AG20443 (cell line): ENCODE measurements around the gene ZMAT3.
"Not testable (repeated sequence)": the region's sequence is repeated elsewhere in the genome, so short reads cannot be mapped to it uniquely, and the experiment has no call there.

ENCODE experiments used
- DNase-seq: peaks from one replicate; pipeline ENCODE4 v3.0.0; 2012; ENCODE audit warnings: low spot score, mixed read lengths

ZMAT3 gene

DNA sequence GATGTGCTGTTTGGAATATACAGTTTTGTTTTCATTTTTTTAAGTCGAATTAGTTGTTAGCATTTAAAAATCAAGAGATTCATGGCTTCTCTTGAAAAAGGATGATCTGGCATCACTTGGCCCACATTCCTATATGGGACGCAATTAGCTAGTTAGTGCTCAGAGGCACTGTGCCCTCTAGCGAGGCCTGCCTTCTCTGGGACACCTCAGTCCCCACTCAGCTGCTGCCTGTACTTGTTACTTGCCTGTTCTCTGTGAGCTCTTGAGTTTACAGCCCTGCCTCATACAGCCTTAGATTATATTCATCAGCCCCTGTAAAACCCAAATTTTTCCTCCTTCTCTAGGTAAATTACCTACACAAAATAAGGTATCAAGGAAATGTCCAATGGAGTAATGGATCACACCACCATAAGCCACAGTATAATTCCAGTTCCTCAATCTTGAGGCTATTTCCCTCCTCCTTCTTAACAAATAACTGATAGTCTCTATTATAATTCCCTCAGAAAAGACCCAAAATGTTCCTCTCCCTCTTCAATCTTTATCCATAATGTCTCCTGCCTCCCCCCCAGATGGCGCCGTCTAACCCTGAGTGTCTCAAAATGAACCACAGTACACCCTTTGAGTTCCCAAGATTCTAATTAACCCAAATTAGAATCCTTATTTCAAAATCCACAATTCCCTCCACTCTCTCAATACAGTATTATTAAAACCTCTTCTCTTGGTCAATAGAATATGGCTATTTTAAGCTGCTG lies 2.7 kb downstream of the ZMAT3 start:
- peak; percentile 43 for DNase-seq

DNA sequence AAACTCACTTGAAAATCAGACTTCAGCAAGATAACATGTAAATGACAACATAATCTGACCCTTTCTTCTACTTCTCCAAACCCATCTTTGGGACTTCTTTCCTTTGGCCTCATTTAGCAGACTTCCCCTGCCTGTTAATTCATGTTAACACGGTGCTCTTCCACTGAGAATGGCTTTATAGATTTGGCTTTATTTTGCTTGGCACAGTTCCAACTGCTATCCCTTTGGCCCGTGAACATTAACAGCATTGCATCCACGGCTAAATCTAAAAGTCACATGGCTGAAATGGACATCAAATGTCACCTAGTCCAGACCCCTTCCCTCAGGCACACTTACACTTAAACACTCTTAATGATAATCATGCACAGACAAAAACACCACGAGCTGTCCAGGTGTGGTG lies 3.8 kb downstream of the ZMAT3 start:
- no peak for DNase-seq

DNA sequence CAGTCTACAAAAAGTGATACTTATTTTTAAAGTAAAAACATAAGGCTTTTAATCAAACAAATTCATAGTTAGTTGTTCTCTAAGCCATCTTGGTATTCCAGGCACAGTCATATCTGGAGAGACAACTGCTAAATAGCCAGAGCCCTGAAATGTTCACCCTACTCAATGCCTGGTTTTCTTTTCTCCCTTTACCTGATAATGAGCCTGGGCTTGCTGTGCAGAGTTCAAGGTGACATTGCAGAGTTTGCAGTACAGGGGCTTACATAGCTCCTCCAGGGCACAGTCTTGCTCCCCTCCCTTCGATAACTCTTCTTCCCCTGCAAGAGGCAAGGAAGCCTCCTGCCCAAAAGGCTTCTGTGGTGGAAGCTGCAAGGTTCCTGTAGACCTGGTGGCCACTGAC lies 4.3 kb downstream of the ZMAT3 start:
- DNase-seq: no peak

DNA sequence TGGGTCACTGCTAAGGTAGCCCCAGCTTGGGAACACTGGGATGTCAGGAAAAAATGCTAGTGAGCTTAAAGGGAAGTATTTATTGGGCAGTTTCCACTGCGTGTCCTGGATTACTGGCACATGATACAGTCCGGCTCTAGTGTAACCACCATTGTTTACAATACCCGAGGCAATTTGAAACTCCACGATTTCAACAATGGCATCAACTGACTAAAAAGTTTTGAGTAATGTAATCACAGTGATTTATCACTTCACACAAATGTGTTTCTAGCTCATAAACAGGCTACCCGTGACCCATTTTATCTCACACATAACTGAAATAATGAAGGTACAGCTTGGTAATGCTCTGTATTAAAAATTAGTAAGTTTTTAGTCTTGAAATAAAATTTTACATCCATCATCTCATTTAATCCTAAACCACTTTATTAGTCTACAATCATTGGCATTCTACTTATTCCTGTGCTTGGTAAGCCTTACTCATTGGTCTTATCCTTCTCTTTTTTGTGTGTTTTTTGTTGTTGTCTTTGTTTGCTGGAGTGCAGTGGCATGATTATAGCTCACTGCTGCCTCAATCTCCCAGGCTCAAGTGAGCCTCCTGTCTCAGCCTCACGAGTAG lies 7.6 kb downstream of the ZMAT3 start:
- no peak for DNase-seq

DNA sequence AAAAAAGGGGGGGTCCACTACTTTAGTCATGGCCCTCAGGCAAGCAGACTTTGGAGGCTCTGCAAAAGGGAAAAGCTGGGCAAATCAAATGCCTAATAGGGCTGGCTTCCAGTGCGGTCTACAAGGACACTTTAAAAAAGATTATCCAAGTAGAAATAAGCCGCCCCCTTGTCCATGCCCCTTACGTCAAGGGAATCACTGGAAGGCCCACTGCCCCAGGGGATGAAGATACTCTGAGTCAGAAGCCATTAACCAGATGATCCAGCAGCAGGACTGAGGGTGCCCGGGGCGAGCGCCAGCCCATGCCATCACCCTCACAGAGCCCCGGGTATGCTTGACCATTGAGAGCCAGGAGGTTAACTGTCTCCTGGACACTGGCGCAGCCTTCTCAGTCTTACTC lies 15.3 kb downstream of the ZMAT3 start:
- no peak for DNase-seq

DNA sequence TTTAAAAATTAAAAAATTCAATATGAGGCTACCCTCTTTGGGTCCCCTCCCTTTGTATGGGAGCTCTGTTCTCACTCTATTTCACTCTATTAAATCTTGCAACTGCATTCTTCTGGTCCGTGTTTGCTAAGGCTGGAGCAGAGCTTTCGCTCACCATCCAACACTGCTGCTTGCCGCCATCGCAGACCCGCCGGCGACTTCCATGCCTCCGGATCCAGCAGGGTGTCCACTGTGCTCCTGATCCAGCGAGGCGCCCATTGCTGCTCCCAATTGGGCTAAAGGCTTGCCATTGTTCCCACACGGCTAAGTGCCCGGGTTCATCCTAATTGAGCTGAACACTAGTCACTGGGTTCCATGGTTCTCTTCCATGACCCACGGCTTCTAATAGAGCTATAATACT lies 17.0 kb downstream of the ZMAT3 start:
- DNase-seq: not testable (repeated sequence)

DNA sequence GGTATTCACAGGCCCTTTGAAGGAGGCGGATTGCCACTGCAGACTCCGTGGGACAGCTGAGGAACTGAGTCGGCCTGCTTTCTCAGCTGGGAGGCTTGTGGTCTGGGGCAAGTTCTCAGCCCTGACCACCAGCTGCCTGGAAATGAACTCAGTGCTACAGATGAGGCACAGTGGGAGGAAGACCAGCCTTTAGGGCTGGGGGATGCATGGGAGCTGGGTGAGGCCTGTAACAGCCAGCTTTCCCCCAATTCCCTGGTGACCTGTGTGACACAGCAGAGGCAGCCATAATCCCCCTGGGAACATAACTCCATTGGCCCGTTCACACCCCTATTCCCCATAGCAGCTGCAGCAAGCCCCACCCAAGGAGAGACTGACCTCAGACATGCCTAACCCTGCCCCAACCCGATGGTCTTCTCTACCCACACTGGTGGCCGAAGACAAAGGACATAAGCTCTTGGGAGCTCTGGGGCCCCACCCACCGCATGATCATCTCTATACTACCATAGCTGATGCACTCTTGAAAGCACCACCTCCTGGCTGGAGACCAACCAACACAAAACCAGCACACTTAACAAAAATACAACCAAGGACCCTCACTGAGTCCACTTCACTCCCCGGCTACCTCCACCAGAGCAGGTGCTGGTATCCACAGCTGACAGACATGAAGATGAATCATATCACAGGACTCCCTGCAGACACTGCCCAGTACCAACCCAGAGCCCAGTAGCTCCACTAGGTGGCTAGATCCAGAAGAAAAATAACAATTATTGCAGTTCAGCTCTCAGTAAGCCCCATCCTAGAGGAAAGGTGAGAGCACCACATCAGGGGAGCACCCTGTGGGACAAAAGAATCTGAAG lies 24.9 kb downstream of the ZMAT3 start:
- DNase-seq: no peak

DNA sequence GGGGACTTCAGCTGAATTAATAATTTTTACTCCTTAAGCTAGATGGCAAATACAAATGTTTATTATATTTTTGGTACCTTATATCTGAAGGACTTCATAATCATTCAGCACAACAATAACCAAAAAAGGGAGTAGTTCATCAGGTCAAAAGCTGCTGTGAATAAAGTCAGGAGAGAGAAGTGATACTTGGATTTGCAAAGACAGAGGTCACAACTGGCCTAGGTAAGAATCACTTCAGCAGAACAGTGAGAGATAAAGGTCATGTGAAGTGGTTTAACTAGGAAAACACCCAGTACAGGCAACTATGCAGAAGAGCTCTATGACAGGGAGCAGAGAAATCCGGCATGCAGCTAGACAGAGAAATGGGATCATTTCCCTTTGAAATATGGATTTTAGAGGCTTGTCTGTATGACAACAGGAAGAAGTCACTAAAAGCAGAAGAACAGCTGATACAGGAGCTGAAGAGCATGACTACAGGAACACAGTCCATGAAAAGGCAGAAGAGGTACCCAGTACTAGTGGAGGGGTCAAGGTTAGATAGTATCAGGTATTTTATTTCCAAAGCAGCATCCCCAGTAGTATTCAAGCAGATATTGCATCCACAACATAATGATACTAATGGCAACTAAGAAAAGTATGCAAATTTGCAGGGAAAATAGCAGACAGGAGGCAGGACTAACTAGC lies 25.7 kb downstream of the ZMAT3 start:
- DNase-seq: no peak

DNA sequence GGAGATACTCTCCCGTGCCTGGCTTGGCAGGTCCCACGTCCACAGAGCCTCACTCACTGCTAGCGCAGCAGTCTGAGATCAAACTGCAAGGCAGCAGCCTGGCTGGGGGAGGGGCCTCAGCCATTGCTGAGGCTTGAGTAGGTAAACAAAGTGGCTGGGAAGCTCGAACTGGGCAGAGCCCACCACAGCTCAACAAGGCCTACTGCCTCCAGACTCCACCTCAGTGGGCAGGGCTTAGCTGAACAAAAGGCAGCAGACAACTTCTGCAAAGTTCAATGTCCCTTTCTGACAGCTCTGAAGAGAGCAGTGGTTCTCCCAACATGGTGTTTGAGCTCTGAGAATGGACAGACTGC lies 32.7 kb downstream of the ZMAT3 start:
- not testable (repeated sequence) for DNase-seq

DNA sequence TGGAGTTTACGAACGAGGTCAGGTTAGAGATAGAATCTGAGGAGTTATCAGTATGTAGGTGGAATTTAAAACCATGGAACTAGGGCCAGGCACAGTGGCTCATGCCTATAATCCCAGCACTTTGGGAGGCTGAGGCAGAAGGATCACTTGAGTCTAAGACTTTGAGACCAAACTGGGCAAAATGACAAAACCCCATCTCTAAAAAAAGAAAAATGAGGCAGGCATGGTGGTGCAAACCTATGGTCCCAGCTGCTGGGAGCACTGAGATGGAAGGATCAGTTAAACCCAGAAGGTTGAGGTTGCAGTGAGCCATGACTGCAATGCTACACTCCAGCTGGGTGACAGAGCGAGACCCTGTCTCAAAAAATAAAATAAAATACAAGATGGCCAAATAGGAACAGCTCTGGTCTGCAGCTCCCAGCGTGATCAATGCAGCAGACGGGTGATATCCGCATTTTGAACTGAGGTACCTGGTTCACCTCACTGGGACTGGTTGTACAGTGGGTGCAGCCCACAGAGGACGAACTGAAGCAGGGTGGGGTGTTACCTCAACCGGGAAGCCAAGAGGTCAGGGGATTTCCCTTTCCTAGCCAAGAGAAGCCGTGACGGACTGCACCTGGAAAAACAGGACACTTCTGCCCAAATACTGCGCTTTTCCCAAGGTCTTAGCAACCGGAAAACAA lies 33.3 kb downstream of the ZMAT3 start:
- no peak for DNase-seq

DNA sequence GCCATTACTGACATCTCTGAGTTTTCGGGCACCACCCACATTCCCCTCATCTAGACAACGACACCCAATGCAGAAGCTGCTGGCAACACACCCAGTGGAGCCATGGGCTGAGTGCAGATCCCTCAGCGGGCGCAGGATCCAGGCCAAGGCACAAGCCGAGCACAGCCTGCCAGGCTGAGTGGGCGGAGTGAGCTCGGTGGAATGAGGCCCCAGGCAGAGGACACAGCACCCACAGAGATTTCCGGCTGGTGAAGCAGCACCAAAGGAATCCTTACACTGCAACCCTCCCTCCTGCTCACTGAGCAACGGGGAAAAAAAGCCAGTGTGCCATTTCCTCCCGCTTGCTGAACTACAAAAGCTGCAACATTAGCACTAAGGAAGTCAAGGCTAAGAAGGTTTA lies 34.3 kb downstream of the ZMAT3 start:
- DNase-seq: peak; percentile 93

DNA sequence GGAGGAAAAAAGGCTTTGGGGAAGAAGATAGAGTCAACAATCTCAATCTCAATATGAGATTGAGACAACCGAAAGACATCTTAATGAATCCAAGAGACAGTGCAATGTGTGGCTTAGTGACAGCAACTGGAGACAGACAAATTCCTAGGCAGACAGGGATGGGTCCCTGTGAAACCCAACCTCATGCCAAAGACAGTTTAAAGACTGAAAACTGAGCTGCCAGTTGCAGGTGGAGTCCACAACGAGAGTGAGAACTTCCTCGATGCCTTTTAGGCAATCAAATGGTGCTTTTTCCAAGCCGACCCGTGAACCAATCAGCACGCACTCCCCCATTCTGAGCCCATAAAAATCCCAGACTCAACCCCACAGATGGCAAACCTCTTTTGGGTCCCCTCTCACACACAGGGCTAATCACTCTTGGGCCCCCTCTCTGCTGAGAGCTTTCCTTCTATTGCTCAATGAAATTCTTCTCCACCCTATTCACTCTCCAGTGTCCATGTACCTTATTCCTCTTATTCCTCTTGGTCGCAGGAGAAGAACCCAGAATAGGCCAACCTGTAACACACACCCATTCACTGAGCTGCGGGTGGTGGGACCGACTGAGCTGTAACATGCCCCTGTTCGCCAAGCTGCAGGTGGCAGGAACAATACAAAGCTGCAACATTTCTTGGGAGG lies 34.8 kb downstream of the ZMAT3 start:
- DNase-seq: peak; percentile 12

DNA sequence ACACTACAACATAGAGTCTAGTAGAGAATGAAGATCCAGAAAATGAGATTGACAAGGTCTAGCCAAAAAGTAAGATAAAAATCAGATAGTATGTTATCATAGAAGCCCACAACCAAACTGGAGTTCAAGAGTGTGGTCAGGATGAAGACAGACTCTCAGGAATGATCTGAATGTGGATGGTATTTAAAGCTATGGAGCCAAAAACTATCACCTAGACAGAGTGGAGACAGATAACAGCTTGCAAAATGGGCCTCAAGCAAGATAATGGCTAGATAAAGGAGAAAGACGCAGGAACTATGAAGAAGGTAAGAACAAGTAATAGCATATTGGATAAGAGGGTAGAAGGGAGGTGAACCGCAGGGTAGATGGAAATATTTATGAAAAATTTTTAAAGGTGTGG lies 35.4 kb downstream of the ZMAT3 start:
- DNase-seq: no peak

DNA sequence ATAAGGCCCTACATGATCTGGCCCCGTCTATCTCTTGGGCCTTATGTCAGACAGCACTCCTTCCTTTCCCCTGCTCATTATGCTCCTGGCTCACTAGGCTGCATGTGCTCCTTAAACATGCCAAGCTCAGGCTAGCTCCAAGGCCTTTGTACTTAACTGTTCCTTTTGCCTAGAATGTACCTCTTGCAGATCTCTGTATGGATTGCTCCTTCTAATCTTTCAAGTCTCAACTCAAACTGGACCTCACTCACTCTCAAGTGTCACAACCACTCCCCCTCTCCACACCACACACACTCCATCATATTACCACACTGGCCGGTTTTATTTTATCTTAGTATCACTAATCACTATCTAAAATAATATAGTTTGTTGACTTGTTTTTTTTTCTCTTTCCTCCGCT lies 36.4 kb downstream of the ZMAT3 start:
- no peak for DNase-seq

DNA sequence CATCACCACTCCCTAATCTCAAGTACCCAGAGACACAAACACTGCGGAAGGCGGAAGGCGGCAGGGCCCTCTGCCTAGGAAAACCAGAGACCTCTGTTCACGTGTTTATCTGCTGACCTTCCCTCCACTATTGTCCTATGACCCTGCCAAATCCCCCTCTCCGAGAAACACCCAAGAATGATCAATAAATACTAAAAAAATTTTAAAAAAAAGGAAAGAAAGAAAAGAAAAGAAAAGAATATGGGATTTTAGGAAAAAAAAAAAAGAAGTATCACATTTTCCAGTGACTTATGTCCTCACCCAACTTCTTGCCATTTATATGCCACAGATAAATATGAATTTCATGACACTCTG lies 38.3 kb downstream of the ZMAT3 start:
- DNase-seq: not testable (repeated sequence)

DNA sequence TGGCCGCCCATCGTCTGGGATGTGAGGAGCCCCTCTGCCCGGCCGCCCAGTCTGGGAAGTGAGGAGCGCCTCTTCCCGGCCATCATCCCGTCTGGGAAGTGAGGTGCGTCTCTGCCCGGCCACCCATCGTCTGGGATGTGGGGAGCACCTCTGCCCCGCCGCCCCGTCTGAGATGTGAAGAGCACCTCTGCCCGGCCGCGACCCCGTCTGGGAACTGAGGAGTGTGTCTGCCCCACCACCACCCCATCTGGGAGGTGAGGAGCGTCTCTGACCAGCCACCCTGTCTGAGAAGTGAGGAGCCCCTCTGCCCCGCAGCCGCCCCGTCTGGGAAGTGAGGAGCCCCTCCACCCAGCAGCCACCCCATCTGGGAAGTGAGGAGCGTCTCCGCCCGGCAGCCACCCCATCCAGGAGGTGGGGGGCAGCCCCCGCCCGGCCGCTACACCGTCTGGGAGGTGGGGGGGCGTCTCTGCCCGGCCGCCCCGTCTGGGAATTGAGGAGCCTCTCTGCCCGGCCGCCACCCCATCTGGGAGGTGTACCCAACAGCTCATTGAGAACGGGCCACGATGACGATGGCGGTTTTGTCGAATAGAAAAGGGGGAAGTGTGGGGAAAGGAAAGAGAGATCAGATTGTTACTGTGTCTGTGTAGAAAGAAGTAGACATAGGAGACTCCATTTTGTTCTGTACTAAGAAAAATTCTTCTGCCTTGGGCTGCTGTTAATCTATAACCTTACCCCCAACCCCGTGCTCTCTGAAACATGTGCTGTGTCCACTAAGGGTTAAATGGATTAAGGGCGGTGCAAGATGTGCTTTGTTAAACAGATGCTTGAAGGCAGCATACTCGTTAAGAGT lies 38.9 kb downstream of the ZMAT3 start:
- DNase-seq: not testable (repeated sequence)

DNA sequence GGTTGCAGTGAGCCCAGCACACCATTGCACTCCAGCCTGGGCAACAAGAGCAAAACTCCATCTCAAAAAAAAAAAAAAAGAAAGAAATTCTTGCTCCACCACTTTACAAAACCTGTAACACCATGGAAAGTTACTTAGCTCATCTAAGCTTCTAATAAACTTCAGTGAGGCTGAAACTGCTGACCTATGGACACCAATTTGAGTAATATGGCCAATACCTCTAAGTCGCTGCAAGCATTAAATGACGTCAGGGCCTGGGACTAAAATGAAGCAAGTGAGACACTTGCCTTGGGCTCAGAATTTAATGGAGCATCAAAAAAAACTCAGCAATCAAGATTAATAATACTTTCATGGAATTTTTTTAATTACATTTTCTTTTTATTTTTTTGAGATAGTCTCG lies 42.5 kb downstream of the ZMAT3 start:
- DNase-seq: no peak

DNA sequence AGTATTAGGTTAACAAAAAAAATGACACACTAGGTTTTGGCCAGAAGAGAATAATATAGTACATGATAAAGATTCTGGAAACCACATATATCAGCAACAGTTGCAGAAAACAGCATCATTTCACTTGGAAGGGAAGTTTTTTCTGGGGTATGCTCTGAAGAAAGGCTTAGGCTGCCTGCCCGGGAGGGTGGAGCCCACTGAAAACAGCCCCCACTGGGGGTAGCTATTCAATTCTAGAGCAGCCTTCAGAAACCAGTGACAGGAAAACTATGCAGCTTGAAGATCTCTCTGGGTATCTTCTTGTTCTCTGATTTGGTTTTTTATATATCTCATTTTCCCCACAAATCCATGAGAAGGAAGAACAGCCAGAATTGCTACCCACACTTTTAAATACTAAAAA lies 43.2 kb downstream of the ZMAT3 start:
- no peak for DNase-seq

DNA sequence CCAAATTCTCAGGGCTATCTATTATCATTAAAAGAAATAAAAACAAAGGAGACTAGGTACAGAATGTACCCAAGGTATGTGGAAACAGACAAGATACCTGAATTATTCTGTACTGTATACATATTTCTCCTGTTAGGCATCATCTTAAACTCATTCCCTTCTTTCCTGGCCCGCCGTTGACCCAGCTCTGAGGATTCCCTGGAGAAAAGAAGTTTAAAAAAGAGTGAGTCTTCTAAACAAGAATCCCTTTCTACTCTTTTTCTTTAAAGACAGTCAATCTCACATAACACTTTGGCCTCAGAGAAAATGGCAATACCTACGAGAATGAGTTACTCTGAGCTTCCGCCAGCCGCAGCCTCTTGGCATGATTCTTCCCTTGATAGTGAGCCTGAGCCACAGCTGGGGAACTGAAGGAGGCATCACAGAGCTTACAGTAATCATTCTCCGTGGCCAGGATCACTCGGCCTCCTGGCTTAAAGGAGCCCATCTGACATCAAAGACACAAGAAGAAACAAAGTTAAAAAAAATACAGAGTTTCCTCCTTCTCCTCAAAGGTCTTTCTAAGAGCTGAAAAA lies 44.2 kb downstream of the ZMAT3 start:
- DNase-seq: no peak

DNA sequence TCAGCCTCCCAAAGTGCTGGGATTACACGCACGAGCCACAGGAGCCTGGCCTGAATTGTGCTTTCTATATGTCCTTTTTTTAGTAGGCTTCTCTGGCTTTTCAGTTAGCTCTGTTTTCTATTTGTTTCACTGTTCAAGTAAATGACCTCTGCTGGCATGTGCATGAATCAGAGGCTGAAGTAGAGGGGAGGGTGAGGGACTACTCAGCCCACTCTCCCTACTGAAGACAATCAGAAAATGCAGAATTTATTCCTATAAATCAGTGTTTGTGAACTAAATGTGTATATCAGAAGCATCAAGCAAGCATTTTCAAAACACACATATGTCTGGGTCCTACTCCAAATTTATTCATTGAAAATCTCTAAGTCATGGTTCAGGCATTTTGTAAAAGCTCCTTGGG lies 45.0 kb downstream of the ZMAT3 start:
- no peak for DNase-seq
